Stimulated activated naive CD8-positive, alpha-beta T cell treated with anti-CD3 and anti-CD28 coated beads, Interleukin-15, Interleukin-2, amounts not matched to agents 100 ng/mL and 50 ng/mL, for 24 hours (primary cell): ENCODE results near the gene CPSF3.

Experiments used
- H3K27ac Mint-ChIP-seq: one replicate; pipeline ENCODE4 v1.8.0; 2021; ENCODE audit warnings: mild to moderate bottlenecking, mixed read lengths
- H3K27me3 Mint-ChIP-seq: one replicate; pipeline ENCODE4 v1.8.0; 2021; ENCODE audit warnings: mixed read lengths
- H3K36me3 Mint-ChIP-seq: one replicate; pipeline ENCODE4 v1.8.0; 2021; ENCODE audit warnings: low read depth, mixed read lengths
- H3K4me1 Mint-ChIP-seq: one replicate; pipeline ENCODE4 v1.8.0; 2021; ENCODE audit warnings: low read depth, mixed read lengths
- H3K4me3 Mint-ChIP-seq: one replicate; pipeline ENCODE4 v1.8.0; 2021; ENCODE audit warnings: mild to moderate bottlenecking, mixed read lengths
- H3K9me3 Mint-ChIP-seq: one replicate; pipeline ENCODE4 v1.8.0; 2021; ENCODE audit warnings: mixed read lengths

Gene CPSF3

GRCh38 chr2:9423100-9423921 lies at the start of gene CPSF3, which contains the start of gene ITGB1BP1:
Gene CPSF3 (plus strand): TSS chr2:9423654. CDS start chr2:9423774, 120 bp downstream.
Gene ITGB1BP1 (minus strand): TSS chr2:9423528. CDS start chr2:9418697, 4,831 bp downstream.
- Mint-ChIP-seq H3K27ac (peak within 1 kb of the TSS; percentile 97), H3K4me3 (no peak within 1 kb of the TSS), H3K36me3 (peaks cover 34% of the 10 kb centered on the region), H3K27me3 (no peaks in the 10 kb centered on the region), H3K9me3 (no peaks in the 10 kb centered on the region), H3K4me1 (peaks cover 40% of the 10 kb centered on the region)

GRCh38 chr2:9374071-9374730 lies 49.3 kb upstream of the CPSF3 start:
- no peaks in the 10 kb centered on the region for H3K36me3 Mint-ChIP-seq
- H3K4me1 Mint-ChIP-seq: peaks cover 8% of the 10 kb centered on the region
- no peak overlapping the region for H3K27ac Mint-ChIP-seq
- no peak overlapping the region for H3K4me3 Mint-ChIP-seq
- H3K9me3 Mint-ChIP-seq: no peaks in the 10 kb centered on the region
- peaks cover 4% of the 10 kb centered on the region for H3K27me3 Mint-ChIP-seq

DNA sequence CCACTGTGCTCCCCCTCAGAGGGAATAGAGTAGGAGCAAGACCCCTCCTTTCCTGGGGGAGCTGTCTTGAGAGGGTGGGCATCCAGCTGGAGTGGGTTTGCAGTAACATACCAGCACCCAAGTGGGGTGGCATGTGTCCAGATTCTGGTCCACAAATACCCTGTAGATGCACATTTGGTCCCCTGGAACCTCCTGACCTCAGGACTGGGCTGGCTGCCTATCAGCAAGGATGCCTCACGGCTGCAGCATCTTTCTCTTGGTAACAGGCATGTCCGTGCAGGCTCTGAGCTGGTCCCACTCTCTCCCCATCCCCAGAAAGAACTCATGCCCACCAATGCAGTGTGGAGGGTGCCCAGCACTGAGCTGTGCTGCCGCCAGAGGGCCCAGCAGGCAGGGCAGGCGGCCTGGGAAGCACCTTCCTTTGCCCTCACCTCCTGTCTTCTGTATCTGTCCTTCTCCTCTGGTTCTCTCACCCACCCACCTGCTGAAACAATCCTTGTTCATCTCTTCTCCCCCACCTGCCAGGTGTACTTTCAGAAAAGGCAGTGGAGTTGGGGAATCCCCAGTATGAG lies 47.5 kb upstream of the CPSF3 start:
- no peaks in the 10 kb centered on the region for H3K36me3 Mint-ChIP-seq
- H3K9me3 Mint-ChIP-seq: no peaks in the 10 kb centered on the region
- H3K4me1 Mint-ChIP-seq: peaks cover 5% of the 10 kb centered on the region
- no peak overlapping the region for H3K4me3 Mint-ChIP-seq
- no peak overlapping the region for H3K27ac Mint-ChIP-seq
- peaks cover 4% of the 10 kb centered on the region for H3K27me3 Mint-ChIP-seq

- no peaks in the 10 kb centered on the region for H3K9me3 Mint-ChIP-seq
- H3K36me3 Mint-ChIP-seq: no peaks in the 10 kb centered on the region
- no peak overlapping the region for H3K4me3 Mint-ChIP-seq
- no peaks in the 10 kb centered on the region for H3K4me1 Mint-ChIP-seq
- H3K27ac Mint-ChIP-seq: no peak overlapping the region
- H3K27me3 Mint-ChIP-seq: peaks cover 4% of the 10 kb centered on the region
Measured at GRCh38 chr2:9377461-9378097, 45.9 kb upstream of the CPSF3 start.

GRCh38 chr2:9378433-9379390 lies 44.7 kb upstream of the CPSF3 start:
- H3K4me3 Mint-ChIP-seq: no peak overlapping the region
- H3K9me3 Mint-ChIP-seq: no peaks in the 10 kb centered on the region
- no peaks in the 10 kb centered on the region for H3K36me3 Mint-ChIP-seq
- no peak overlapping the region for H3K27ac Mint-ChIP-seq
- H3K27me3 Mint-ChIP-seq: peaks cover 4% of the 10 kb centered on the region
- H3K4me1 Mint-ChIP-seq: no peaks in the 10 kb centered on the region

DNA sequence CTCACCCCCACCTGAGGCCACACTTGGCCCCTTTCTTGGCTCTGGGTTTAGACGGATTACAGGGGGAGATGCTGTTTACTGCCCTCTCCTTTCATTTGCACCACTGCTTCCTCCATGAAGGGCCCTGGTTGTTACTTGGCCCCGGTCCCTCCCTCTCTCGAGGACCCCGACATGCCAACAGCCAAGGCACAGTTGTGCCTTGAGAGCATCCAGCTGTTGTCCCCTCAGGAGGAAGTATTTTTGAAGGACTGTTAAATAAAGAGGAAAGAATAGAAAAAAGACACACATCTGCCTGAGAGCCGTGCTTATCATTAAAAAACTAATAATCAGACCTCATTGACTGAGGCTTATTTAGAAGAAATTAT lies 44.1 kb upstream of the CPSF3 start:
- H3K27ac Mint-ChIP-seq: no peak overlapping the region
- no peak overlapping the region for H3K4me3 Mint-ChIP-seq
- H3K36me3 Mint-ChIP-seq: no peaks in the 10 kb centered on the region
- H3K9me3 Mint-ChIP-seq: no peaks in the 10 kb centered on the region
- no peaks in the 10 kb centered on the region for H3K4me1 Mint-ChIP-seq
- H3K27me3 Mint-ChIP-seq: peaks cover 4% of the 10 kb centered on the region

DNA sequence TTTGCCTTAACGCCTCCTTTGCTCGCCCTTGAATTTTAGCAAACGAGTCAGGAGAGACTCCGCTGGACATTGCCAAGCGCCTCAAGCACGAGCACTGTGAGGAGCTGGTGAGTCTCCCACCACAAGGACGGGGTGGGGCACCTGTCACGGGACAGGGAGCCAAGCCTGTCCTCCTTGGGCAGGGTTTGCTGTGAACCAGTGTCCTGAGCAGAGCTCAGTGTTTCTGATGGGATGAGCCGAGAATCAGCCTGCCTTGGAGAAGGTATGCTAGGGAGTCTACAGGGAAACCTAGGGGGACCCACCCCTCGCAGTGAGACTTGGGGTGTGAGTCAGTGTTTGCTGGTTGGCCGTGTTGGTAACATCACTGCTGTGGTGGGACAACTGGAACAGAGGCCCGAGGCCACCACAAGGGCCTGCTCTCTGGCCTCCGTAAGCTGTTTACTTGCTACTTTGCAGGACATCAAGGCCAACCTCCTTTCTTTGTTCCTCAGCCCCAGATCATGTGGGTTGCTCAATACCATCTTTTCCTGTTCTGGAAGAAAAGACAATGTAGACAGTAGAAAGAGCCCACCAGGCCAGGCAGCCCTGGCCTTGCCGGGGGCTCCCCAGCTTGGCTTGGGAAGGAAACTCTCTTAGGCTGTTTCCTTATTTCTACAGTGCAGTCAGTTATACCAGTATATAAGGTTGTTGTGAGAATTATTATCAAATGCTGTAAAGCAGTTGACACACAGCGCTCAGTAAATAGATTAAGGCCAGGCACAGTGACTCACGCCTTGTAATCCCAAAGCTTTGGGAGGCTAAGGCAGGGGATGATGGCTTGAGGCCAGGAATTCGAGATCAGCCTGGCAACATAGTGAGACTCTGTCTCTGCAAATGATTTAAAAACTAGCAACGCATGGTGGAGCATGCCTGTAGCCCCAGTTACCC lies 42.5 kb upstream of the CPSF3 start:
- no peaks in the 10 kb centered on the region for H3K9me3 Mint-ChIP-seq
- H3K27me3 Mint-ChIP-seq: peaks cover 4% of the 10 kb centered on the region
- no peaks in the 10 kb centered on the region for H3K4me1 Mint-ChIP-seq
- H3K36me3 Mint-ChIP-seq: no peaks in the 10 kb centered on the region
- no peak overlapping the region for H3K27ac Mint-ChIP-seq
- no peak overlapping the region for H3K4me3 Mint-ChIP-seq

DNA sequence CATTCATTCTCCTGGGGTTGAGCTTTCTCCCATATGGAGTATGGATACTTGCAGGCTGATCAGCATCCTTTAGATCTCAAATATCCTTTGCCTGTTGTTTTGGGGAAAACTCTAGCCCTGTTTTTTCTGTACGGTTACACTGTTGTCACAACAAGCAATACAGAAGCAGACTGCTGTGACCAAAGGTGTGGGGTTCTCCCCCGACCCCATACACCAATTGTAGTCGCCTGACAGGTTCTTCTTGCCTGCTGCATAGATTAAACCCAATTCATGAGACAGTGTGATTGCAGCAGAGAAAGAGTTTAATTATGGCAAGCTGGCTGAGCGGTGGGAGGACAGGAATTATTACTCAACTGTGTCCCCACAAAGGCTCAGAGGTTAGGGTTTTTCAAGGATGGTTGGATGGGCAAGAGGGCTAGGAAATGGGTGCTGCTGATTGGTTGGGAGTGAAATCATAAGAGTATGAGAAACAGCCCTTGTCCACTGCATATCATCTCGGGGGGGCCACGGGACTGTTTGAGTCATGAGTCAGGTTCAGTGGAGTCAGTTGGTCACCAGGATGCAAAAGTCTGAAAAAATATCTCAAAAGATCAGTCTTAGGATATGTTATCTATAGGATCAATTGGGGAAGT lies 40.7 kb upstream of the CPSF3 start:
- Mint-ChIP-seq H3K4me3 (no peak overlapping the region), H3K4me1 (no peaks in the 10 kb centered on the region), H3K27me3 (no peaks in the 10 kb centered on the region), H3K36me3 (no peaks in the 10 kb centered on the region), H3K9me3 (no peaks in the 10 kb centered on the region), H3K27ac (no peak overlapping the region)

- Mint-ChIP-seq H3K27me3 (no peaks in the 10 kb centered on the region), H3K4me3 (no peak overlapping the region), H3K36me3 (no peaks in the 10 kb centered on the region), H3K9me3 (no peaks in the 10 kb centered on the region), H3K27ac (no peak overlapping the region), H3K4me1 (no peaks in the 10 kb centered on the region)
Measured at GRCh38 chr2:9384521-9384920, 38.9 kb upstream of the CPSF3 start.

- no peaks in the 10 kb centered on the region for H3K9me3 Mint-ChIP-seq
- H3K4me1 Mint-ChIP-seq: no peaks in the 10 kb centered on the region
- H3K36me3 Mint-ChIP-seq: no peaks in the 10 kb centered on the region
- no peak overlapping the region for H3K4me3 Mint-ChIP-seq
- H3K27me3 Mint-ChIP-seq: no peaks in the 10 kb centered on the region
- no peak overlapping the region for H3K27ac Mint-ChIP-seq
Measured at GRCh38 chr2:9385841-9386240, 37.6 kb upstream of the CPSF3 start.

- Mint-ChIP-seq H3K27me3 (no peaks in the 10 kb centered on the region), H3K4me1 (no peaks in the 10 kb centered on the region), H3K9me3 (no peaks in the 10 kb centered on the region), H3K4me3 (no peak overlapping the region), H3K27ac (no peak overlapping the region), H3K36me3 (no peaks in the 10 kb centered on the region)
Measured at GRCh38 chr2:9388199-9388681, 35.2 kb upstream of the CPSF3 start.

GRCh38 chr2:9388950-9389911 lies 34.2 kb upstream of the CPSF3 start:
- Mint-ChIP-seq H3K27me3 (no peaks in the 10 kb centered on the region), H3K9me3 (no peaks in the 10 kb centered on the region), H3K27ac (no peak overlapping the region), H3K36me3 (no peaks in the 10 kb centered on the region), H3K4me1 (no peaks in the 10 kb centered on the region), H3K4me3 (no peak overlapping the region)
